Measurements from ENCODE around the gene RIPK1.

DNA sequence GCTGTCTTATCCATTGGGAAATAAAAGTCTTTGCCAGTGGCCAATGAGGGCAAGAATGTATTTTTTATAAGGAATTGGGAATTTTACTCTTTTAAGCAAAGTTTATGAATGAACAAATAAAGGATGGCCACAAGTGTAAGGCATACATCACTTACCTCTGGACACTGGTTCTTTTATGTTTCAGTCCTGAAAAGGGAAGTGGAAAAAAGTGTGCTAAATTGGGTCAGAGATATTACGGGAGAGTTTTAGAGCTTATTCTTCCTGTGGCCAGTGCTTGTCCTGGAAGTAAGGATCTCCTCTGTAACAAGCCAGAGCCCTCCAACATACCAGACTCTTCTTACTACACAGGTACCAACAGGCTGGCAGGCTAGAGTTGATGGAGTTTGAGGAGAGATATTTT lies 22.5 kb upstream of the RIPK1 start:
- TF ChIP-seq CTCF (IDR thresholded peaks at IDR 0.05) (no peak), CBX8 (IDR thresholded peaks at IDR 0.05) (no peak)
